Pons (tissue), 1 donor: ENCODE data around the gene C1orf53.
"Not testable (repeated sequence)": the region's sequence is repeated elsewhere in the genome, so short reads cannot be mapped to it uniquely, and the experiment has no call there.

ENCODE experiments used
- DNase-seq: peaks from one replicate; pipeline ENCODE4 v3.0.0-alpha.2; 2016; ENCODE audit warnings: low spot score

The C1orf53 gene

GRCh38 chr1:197920414-197921117 is 18.1 kb downstream of the C1orf53 start:
- DNase-seq: no peak

- DNase-seq: no peak
These were observed 19.0 kb downstream of the C1orf53 start for GRCh38 chr1:197921235-197922069.

GRCh38 chr1:197922070-197922390 is 19.6 kb downstream of the C1orf53 start:
- DNase-seq: no peak

- no peak for DNase-seq
These were observed 20.6 kb downstream of the C1orf53 start for GRCh38 chr1:197923038-197923437.

GRCh38 chr1:197924516-197925123 is 22.2 kb downstream of the C1orf53 start:
- DNase-seq: peak; percentile 50

GRCh38 chr1:197927908-197928665 is 25.7 kb downstream of the C1orf53 start:
- DNase-seq: no peak

- DNase-seq: no peak
These were observed 26.5 kb downstream of the C1orf53 start for GRCh38 chr1:197928849-197929336.

- no peak for DNase-seq
These were observed 30.6 kb downstream of the C1orf53 start for GRCh38 chr1:197933016-197933415.

GRCh38 chr1:197933647-197934046 is 31.2 kb downstream of the C1orf53 start:
- no peak for DNase-seq

GRCh38 chr1:197937381-197937780 is 35.0 kb downstream of the C1orf53 start:
- no peak for DNase-seq

GRCh38 chr1:197937892-197938291 is 35.5 kb downstream of the C1orf53 start:
- no peak for DNase-seq

- not testable (repeated sequence) for DNase-seq
These were observed 36.9 kb downstream of the C1orf53 start for GRCh38 chr1:197939159-197939980.

- no peak for DNase-seq
These were observed 39.6 kb downstream of the C1orf53 start for GRCh38 chr1:197942042-197942441.

- DNase-seq: no peak
These were observed 42.1 kb downstream of the C1orf53 start for GRCh38 chr1:197944485-197944884.

- DNase-seq: no peak
These were observed 46.8 kb downstream of the C1orf53 start for GRCh38 chr1:197948926-197949899.

GRCh38 chr1:197951089-197951488 is 48.7 kb downstream of the C1orf53 start:
- no peak for DNase-seq

- no peak for DNase-seq
These were observed 49.3 kb downstream of the C1orf53 start for GRCh38 chr1:197951617-197952175.

- DNase-seq: not testable (repeated sequence)
These were observed 51.0 kb downstream of the C1orf53 start for GRCh38 chr1:197953472-197953871.

GRCh38 chr1:197954718-197955418 is 52.4 kb downstream of the C1orf53 start:
- no peak for DNase-seq
